Stimulated activated CD8-positive, alpha-beta memory T cell treated with anti-CD3 and anti-CD28 coated beads, Interleukin-4, amount 100 ng/mL, for 48 hours (primary cell): ENCODE results near the gene ATP1A2.

ENCODE experiments used
- DNase-seq: peaks from one replicate; pipeline ENCODE4 v3.0.0-alpha.2; 2020

ATP1A2 gene

GRCh38 chr1:160186246-160186645 is 70.7 kb downstream of the ATP1A2 start:
- DNase-seq = no peak

GRCh38 chr1:160186729-160187128 is 71.2 kb downstream of the ATP1A2 start:
- no peak for DNase-seq

GRCh38 chr1:160187407-160187806 is 71.8 kb downstream of the ATP1A2 start:
- DNase-seq = no peak

- no peak for DNase-seq
Measured at GRCh38 chr1:160188341-160188740, 72.8 kb downstream of the ATP1A2 start.

- no peak for DNase-seq
Measured at GRCh38 chr1:160189649-160190625, 74.4 kb downstream of the ATP1A2 start, which contains the start of gene CASQ1. CASQ1 (plus strand) TSS chr1:160190575; CDS start chr1:160190752, 177 bp downstream.

- no peak for DNase-seq
Measured at GRCh38 chr1:160191756-160192155, 76.2 kb downstream of the ATP1A2 start.

GRCh38 chr1:160192234-160192633 is 76.7 kb downstream of the ATP1A2 start:
- DNase-seq = no peak
